HG03060 (cell line): Measurements from ENCODE around the gene TANC1.
A peak's percentile ranks its signal among the peaks of the same experiment; 100 is the strongest.
"Not testable (repeated sequence)": the region's sequence is repeated elsewhere in the genome, so short reads cannot be mapped to it uniquely, and the experiment has no call there.

Experiments used
- ATAC-seq: cut with Tn5 transposase; IDR thresholded peaks from one replicate; pipeline ENCODE4 v1.9.1; 2021; ENCODE audit warnings: low read depth, moderate number of reproducible peaks; ENCODE audit not compliant: unreplicated experiment

The TANC1 gene

DNA sequence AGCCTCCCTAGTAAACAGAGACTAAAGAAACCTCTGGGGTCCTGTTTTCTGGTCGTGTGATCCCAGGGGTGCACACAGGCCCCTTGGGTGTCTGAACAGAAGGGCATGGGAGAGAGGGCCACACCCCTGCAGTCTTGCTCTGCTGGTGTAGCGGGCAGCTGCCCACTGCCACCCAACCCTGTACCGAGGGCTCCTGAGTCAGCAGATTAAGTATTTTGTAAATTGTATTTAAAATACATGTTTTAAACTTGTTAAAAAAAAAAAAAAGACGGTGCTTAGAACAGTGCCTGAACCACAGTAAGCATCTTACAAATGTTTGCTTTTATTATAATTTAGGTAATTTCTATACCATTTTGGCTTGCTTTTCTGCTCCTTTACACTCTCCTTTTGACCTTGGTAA is 113.7 kb downstream of the TANC1 start:
- no peak for ATAC-seq

DNA sequence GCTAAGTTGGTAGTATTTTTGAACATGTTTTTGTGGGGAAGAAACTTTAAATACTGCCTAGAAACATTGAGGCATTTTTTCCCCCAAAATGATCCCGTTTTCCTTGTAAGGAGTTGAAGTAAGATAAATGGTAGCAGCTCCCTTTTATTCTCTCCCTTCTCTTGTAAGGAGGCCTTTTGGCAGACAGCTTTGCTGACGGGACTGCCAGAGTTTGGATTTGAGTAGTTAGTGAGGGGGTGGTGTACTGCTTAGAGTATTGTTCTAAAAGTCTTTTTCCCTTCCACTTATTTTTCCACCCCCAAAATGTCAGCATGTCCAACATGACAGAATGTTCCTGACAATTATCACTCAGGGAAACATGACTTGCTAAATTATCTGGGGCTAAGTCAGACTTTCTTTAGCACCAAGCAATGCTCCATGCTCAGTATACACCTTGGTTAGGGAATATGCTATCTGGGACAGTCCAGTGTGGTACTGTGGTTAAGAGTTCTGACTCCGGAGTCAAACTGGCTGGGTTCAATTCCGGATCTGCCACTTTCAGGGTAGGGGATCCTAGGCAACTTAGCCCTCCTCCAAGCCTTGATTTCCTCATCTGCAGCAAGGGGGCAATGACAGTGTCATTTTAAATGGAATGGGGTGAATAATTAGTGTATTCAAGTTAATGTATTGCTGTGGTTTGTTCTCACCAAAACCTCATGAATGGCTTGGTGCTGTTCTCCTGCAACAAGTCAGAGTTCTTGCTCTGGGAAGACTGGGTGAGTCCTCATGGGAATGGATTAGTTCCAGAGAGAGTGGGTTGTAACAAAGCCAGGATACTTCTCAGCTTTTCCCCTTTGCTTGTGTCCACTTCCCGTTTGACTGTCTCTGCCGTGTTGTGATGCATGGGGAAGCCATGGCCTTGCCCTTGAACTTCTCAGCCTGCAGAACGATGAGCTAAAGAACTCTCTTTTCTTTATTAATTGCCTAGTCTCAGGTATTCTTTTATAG is 116.2 kb downstream of the TANC1 start:
- no peak for ATAC-seq

DNA sequence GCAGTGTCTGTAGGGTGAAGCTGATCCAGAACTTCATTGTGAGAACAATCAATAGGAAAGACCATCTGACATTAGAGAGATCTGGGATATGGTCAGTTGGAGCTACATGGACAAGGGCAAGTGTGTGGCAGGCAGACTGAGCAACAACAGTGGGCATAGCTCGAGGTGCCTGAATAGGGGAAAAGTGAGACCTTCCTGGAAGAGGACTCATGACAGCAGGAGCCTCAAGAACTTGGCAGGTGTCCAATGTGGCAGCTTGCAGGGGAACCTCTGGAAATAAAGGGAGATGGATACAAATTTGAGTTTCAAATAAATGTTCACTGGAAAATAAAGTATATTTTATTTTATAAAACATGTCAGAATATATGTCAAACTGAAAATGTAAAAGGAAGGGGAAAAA is 117.9 kb downstream of the TANC1 start:
- no peak for ATAC-seq

DNA sequence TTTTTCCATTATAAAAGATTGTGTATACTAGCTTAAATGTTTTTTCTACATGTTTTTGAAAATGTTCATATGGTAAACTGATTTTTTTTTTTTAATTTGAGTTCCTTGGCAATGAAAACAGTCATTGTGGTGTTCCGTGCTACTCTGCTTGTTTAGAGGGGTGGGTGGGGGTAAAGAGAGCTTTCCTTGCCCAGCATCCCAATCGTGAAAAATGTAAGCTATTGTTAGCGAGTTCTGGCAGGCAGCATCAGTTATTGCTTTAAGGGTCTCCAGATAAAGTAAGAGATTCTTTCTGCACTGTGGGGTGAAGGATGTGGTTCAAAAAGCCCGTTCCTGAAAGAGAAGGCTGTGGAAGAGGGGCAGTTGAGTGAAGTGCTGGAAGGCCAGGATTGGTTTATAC is 118.4 kb downstream of the TANC1 start:
- no peak for ATAC-seq

DNA sequence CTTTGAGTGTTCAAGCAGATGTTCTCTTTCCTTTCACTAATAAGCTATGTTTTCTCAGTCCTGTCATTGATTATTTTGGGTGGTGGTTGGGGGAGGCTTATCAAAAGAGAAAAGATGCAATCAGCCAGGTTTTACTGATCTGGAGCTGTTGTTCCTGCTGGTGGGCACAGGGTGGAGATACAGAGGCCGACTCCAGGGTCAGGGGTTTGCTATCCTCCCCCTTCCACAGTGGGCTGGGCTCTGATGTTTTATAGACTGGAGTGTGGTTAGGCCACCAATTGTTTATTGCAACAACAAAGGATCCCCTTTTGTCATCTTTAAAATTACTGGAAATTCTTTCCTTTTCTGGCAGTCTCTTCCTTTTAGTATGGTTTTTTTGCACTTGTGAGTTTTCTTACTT is 120.5 kb downstream of the TANC1 start:
- no peak for ATAC-seq

DNA sequence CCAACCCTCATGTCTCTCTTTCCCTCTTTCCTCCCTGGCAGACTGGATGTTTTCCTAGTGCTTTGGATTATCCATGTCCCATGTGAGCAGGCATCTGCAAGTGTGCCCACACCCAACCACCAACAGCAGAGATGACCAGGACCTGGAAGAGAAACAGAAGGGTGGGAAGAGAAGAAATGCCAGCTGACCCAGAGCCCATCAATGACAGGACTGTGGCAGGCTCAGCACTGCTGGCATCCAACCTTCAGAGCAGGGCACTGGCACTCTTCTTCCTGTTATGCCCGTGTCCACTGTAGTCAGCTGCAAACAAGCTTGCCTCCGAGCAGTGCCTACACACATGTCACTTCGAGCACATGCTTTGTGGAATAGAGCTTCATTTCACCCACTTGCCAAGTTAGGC is 121.1 kb downstream of the TANC1 start:
- no peak for ATAC-seq

DNA sequence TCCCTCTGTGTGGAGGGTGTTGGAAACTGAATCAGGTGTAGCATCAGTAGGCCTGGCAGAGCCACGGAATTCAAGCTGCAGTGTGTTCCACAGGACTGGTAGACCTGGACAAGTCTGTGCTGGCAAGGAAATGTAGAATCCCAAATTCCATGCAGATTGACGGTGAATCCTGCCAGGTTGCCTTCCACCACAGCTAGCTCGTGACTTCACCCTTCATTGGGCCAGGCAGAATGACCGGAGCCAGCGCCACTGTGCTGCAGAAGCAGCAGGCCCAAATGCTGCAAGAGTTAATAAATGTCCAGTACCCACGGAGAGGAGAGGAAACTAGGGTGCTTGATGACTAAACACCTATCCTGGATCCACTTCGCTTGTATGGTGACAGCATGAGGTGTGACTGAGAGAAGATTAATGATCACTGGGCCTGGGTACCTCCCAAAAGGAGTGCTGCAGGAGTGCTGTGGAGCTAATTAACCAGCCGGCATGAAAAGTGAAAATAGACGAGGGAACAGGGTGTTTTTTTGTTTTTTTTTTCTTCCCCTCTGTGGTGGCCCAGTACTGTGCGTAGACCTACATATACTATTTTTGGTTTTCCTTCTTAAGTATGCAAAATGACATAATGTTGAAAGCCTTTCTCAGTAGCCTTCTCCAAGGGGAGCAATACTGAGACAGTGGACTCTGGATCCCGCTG is 122.2 kb downstream of the TANC1 start:
- no peak for ATAC-seq

DNA sequence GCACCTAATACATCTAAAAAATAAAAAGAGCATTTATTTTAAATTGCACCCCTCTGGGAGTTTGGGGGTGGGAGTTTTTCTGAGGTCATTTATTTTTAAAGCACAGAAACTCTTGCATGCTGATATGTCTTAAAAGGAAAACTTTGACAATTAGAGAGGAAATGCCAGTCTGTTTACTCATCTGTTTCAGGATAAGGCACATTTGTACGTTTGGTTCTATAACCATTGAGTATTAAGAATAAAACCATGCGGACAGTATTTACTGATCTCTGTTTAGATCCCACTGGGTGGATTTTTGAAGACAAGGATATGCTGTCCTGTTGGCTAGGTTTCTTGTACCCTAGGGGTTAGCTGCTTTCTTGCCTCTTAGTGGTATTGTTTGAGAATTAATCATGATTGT is 122.9 kb downstream of the TANC1 start:
- ATAC-seq = no peak

DNA sequence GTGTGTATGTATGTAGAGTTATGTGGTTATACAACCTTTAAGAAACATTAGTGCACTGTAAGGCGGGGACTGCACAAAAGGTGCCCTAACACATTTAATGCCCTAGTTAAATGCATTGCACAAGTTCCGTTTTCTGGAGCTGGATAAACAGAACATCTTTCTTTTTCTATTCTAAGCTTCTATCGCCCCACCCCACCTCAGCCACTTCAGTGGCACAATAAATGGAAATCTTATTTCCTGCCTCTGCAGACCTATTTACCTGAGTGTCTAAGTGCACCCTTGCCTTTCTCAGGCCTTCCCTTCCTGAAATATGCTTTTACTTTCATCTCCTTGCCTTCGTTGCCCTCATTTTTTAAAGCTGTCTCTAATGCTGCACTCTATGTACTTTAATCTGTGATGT is 123.5 kb downstream of the TANC1 start:
- ATAC-seq = no peak

DNA sequence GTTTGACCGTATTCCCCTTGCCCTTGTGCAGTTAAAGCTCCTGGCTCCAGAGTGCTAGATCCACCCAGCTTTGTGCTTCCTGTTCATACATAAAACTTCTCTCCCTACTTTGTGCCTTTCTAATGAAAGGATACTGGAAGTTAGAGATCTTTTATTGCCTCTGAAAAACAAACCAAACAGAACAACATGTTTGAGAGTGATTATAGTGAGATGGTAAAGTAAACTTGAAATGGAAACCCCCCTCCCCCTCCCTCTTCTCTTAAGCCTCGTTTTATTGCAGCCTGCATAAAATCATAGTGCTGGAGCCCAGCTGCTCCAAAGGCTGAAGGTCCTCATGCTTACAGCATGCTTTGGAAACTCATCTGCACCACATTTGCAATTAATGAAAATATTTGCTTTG is 125.1 kb downstream of the TANC1 start:
- ATAC-seq = no peak

DNA sequence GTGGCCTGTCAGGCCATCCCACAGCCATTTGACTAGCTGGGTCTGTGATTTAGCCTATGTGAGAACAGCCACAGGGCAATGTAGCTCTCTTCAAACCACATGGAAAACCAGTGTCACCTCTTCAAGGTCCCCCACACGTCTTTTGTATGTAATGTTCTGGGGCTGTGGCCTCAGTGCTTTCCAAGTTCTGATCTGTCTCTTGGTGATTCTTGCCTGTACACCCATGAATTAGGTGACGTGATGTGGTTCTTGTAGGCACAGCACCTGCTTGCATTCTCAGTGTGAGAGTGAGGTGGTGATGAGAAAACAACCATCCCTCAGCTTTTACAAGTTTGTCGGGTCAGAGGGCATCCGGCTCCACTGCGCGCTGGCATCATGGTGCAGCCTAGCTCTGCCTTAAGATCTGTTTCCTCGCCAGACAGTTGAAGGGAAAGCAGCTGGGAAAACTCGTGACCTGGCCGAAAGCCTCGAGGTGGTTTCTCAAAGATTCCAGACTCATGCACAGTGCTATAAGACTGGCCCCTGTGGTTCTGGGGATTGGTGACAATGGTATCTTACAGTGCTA is 125.8 kb downstream of the TANC1 start:
- no peak for ATAC-seq

DNA sequence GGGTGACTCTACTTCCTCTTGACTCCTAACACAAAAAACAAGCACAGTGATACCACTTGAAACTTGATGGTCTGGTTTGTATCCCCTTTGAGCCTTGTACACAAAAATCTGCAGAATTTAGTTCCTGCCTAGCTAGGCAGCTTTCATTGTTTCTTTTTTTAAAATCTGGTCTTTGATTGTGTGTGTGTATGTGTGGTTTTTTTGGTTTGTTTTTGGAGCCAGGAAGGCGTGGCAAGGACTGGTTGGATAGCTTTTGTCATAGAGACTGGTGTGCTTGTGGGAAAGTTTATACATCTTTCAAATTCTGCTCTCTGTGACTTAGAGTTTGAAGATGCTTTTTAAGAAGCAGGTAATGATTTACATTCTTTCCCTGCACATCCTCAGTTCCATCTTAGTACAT is 127.4 kb downstream of the TANC1 start:
- no peak for ATAC-seq

DNA sequence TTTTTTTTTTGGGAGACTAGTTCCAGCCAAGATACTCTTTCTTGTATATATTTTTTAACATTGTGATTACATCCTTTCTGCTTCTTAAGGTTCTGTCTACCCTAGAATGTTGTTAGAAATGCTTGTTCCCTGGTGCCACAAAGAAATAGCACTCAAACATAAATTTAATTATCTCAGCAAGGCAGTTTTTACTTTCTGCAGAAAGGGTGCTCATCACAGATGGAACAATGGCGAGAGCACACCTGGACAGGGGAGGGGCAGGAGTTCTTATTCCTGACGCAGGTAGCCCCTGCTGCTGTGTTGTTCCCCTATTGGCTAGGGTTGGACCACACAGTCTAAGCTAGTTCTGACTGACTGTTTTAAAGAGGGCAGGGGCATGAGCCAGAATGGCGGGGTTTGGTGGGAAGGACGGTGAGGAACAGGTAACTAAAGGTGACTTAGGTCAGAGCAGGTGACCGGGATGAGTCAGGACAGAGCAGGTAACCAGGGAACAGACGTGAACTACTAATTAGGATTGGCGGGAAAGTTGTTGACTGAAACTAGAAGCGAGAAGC is 127.9 kb downstream of the TANC1 start:
- ATAC-seq = not testable (repeated sequence)

DNA sequence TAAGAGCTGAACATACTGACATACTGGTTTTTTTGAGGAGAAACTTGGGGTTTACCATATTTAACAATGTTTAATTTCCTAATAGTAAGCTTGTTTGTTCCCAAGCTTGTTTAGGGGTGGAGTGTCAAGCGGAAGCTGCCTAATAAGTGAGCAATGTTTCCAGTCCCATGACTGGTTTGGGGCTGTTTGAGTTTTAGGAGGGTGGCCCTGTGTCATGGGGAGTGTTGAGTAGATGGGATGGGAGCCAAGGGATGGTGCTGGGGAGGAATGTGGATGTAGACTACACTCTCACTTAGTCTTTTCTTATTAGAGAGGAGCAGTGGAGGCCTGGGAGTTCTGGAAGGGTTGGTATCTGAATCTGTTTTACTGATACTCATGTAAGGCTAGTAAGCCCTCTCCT is 128.5 kb downstream of the TANC1 start:
- no peak for ATAC-seq

DNA sequence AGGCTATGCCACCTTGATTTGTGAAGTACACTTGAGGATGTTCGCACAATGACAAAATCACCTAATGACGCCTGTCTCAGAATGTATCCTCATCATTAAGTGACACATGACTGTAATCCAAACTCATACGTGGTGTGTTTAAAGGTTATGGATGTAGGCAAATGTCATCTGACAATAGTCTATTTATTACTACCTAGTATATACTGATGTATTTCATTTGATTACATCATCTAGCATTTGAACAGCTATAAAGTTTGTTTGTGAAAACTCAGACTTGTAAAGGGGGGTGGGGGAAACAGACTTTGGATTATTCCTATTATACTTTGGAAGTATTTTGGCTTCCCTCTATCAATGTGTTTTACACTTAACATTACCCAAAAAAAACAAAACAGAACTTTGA is 129.9 kb downstream of the TANC1 start:
- ATAC-seq = no peak

DNA sequence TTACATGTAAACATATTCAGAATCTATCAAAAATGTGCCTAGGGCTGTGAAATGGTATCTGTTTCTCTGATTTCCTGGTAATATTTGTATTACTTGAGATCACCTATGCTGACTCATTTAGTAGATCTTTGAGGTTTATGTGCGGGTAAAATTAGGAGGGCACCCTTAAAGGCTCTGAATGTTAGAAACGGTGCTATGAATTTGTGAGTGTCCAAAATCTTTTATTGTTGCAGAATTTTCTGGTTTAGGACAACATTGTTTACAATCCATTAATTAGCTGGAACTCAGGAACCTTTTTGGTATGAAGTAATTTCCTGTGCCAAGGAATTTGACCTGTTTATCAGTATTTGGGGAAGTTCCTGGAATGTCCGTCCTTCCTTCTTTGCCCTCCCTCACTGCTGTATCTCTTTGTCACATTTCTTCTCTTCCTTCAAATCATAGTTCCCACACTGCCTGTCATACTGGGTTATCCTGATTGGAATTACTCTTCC is 130.5 kb downstream of the TANC1 start:
- ATAC-seq = peak; percentile 91

DNA sequence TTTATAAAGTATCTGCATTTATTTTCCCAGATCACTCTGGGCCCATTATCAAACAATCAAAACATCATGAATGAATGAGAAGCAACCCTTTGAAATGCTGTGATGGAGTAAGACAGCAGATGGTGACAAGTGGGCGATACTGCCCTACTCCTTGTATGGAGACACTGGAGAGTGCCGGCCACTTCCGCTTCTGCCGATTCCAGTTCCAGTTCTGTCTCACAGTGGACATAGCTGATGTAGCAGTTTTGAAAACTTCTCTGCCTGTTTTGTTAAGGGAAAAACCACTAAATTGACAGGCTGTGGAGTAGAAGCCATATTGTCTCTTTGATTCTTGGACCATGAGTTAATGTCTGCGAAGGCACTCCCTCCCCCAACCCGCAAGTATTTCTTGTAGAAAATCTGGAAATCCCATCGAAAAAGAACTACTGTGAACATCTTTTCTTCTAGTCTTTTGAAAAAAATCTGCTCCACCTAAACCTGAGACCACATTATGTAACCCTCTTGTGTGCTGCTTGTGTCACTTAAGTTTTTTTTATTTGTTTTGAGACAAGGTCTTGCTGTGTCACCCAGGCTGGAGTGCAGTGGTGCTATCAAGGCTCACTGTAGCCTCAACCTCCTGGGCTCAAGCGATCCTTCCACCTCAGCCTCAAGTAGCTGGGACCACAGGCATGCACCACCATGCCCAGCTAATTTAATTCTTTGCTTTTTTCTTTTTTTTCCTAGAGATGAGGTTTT is 133.5 kb downstream of the TANC1 start:
- no peak for ATAC-seq

DNA sequence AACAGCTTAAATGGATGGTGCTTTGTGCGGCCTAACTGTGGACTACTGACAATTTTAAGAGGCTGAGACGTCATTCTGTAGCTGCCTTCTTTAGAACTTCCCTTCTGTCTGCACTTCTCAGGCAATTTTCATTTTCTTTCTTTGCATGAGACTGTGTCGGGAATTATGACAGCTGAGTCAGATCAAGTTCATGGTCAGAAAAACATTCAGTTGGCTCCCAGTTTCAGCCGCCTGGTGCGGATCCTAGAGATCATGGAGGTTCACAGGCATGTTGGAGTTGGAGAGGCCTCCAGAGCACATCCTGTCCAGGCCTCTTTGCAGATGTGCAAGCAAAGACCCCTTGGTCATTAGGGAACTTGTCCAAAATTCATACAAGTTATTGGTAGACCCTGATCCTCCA is 135.0 kb downstream of the TANC1 start:
- ATAC-seq = no peak

DNA sequence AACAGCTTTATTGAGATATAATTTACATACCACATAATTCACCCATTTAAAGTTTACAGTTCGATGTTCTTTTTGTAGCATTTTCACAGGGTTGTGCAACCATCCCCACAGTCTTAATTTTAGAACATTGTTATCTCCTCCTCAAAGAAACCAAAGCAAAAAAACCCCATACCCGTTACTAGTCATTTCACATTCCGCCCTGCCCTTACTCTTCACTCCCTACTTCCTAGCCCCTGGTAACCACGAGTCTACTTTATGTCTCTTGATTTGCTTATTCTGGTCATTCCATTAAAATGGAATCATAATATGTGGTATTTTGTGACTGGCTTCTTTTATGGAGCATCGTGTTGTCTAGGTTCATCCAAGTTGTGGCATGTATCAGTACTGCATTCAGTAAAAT is 137.7 kb downstream of the TANC1 start:
- ATAC-seq = no peak

DNA sequence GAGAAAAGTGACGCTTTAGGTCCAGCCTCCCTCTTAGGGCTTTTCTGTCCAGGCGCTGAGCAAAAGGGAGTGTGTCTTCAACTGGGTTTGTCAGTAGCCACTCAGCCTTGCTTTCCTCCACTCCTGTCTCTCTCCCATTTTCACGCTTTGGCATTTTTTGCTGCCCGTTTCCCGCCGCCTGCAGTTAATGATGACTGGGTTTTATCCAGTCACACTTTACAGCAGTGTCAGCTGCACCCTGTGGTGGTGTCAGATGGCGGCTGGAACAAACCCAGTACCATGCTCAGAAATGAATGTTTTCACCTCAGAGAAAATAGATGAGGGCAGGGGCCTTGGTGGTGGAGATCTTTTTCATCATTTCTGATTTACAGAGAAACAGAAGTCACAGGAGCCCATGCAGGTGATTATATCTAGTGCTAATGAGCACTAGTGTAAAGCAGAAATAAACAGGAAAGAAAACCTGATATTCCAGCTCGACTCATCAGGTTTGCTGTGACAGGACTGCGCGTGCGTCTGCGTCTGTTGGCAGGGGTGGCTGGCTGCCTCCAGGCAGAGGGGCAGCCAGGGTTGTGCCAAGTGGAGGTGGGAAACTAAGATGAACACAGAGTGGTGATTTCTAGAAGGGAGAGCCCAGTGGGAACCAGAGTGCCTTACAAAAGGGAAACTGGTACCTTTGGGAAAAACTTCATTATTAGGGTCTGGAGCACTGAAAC is 139.9 kb downstream of the TANC1 start:
- ATAC-seq = no peak
